Endothelial cell of umbilical vein (primary cell): Measurements from ENCODE around the gene PRG2. TPM values are rescaled to one million over a fixed set of nuclear protein-coding genes. Genes with fewer than 3 reads are reported as not detected.

Source experiments
- BruUV-seq: library from RNA; stranded (reverse); fragments of 400-500 nt; replicated peaks from 2 replicates; lab custom pipeline; 2021; lab: Mats Ljungman, UMichigan
- CTCF ChIA-PET: fragments of 300-600, 350-600 bp; sonication (Branson Sonifier 250); formaldehyde crosslinking; loops from one replicate; lab custom pipeline; 2021; ENCODE audit warnings: antibody characterized with exemption, inconsistent platforms; lab: Charles Lee
- POLR2A ChIA-PET: fragments of 300-600, 350-600 bp; sonication (Branson Sonifier 250); formaldehyde crosslinking; loops from one replicate; lab custom pipeline; 2021; ENCODE audit warnings: antibody characterized with exemption, inconsistent platforms; lab: Charles Lee
- DNase-seq: peaks from one replicate; pipeline ENCODE4 v3.0.0-alpha.2; 2011; ENCODE audit warnings: low read depth, low spot score
- FAIRE-seq: peaks from 2 replicates; lab custom pipeline; 2011; peaks lifted over from hg19 to GRCh38; lab: Jason Lieb, UNC
- H2AFZ ChIP-seq: 2 replicates; pipeline ENCODE4 v1.6.0; 2012; ENCODE audit warnings: low read depth, low read length, control low read depth, inconsistent platforms
- H3K27ac ChIP-seq: 2 replicates; pipeline ENCODE4 v1.5.1; 2011; ENCODE audit warnings: low read depth, mild to moderate bottlenecking, control low read depth, low read length, moderate library complexity; ENCODE audit not compliant: insufficient read depth
- H3K27me3 ChIP-seq, 2 experiments: 2 replicates each; pipeline versions ENCODE4 v1.6.0 to v1.6.1; 2011; ENCODE audit warnings: low read length in 2 of 2, mixed read lengths in 1 of 2; ENCODE audit not compliant: control insufficient read depth in 2 of 2, insufficient read depth in 2 of 2
- H3K36me3 ChIP-seq, 2 experiments: 2 replicates in 1 of 2; 3 replicates in 1 of 2; pipeline ENCODE4 v1.5.1; 2011; ENCODE audit warnings: low read length in 2 of 2, mild to moderate bottlenecking in 1 of 2, moderate library complexity in 1 of 2; ENCODE audit not compliant: control insufficient read depth in 2 of 2, insufficient read depth in 2 of 2; ENCODE audit errors: extremely low read depth in 1 of 2
- H3K4me1 ChIP-seq: 3 replicates; pipeline ENCODE4 v1.5.1; 2011; ENCODE audit warnings: mild to moderate bottlenecking, low read length; ENCODE audit not compliant: control insufficient read depth, insufficient read depth; ENCODE audit errors: extremely low read depth
- H3K4me2 ChIP-seq: 2 replicates; pipeline ENCODE4 v1.6.1; 2011; ENCODE audit warnings: low read length, control low read depth, mixed read lengths; ENCODE audit not compliant: insufficient read depth
- H3K4me3 ChIP-seq, 3 experiments: fragments of 200-600 bp in 1 of 3; sonication (generic), shearing (Covaris generic) in 1 of 3; replicated peaks in 1 of 3; 2 replicates each; pipeline ENCODE4 v1.5.1; 2011 to 2016; ENCODE audit warnings: control low read depth in 3 of 3, low read length in 3 of 3, mild to moderate bottlenecking in 2 of 3, inconsistent platforms in 1 of 3, low read depth in 1 of 3, moderate library complexity in 1 of 3; ENCODE audit not compliant: insufficient read depth in 1 of 3
- H3K79me2 ChIP-seq: 2 replicates; pipeline ENCODE4 v1.6.0; 2012; ENCODE audit warnings: low read length, inconsistent platforms; ENCODE audit not compliant: control insufficient read depth, insufficient read depth
- H3K9ac ChIP-seq: replicated peaks from 2 replicates; pipeline ENCODE3; 2011; ENCODE audit warnings: low read length, control low read depth; ENCODE audit not compliant: insufficient read depth; ENCODE audit errors: extremely low read depth
- H3K9me1 ChIP-seq: replicated peaks from 3 replicates; pipeline ENCODE4 v1.6.0; 2011; ENCODE audit warnings: mild to moderate bottlenecking, low read length; ENCODE audit not compliant: control insufficient read depth, insufficient read depth; ENCODE audit errors: extremely low read depth
- H3K9me3 ChIP-seq: replicated peaks from 2 replicates; pipeline ENCODE4 v1.5.1; 2012; ENCODE audit warnings: low read length, inconsistent platforms; ENCODE audit not compliant: control insufficient read depth, insufficient read depth
- H4K20me1 ChIP-seq: replicated peaks from 2 replicates; pipeline ENCODE3; 2011; ENCODE audit warnings: mild to moderate bottlenecking, low read length; ENCODE audit not compliant: control insufficient read depth, insufficient read depth; ENCODE audit errors: extremely low read depth
- EZH2 ChIP-seq: IDR thresholded peaks from 2 replicates; pipeline ENCODE4 v1.6.1; 2012; ENCODE audit warnings: borderline replicate concordance, low read depth, mild to moderate bottlenecking, moderate library complexity, low read length, inconsistent platforms; ENCODE audit not compliant: severe bottlenecking
- MYC ChIP-seq: IDR thresholded peaks from one replicate; pipeline ENCODE4 v1.6.1; 2011; ENCODE audit warnings: mild to moderate bottlenecking, low read depth, low read length
- POLR2A ChIP-seq: IDR thresholded peaks from 2 replicates; pipeline ENCODE4 v1.6.1; 2012; ENCODE audit warnings: low read depth, mild to moderate bottlenecking, control low read depth, low read length
- POLR2AphosphoS5 ChIP-seq: IDR thresholded peaks from 2 replicates; pipeline ENCODE4 v1.6.1; 2012; ENCODE audit warnings: low read depth, mild to moderate bottlenecking, control low read depth, low read length, moderate library complexity; ENCODE audit not compliant: insufficient read depth
- dilution Hi-C: fragments of 300-500 bp; cut with MboI; formaldehyde crosslinking; loops from one replicate; pipeline ENCODE4 v1.15.0; 2019; ENCODE audit warnings: low sequenced_read_pairs; ENCODE audit not compliant: extremely low pct_ligation_motif_present
- intact Hi-C: fragments of 100-400 bp; cut with micrococcal nuclease; formaldehyde crosslinking; loops from one replicate; pipeline ENCODE4 v1.10.0; 2022
- polyA plus RNA-seq, 4 experiments: library from polyadenylated mRNA; depleted of rRNA in 3 of 4; stranded (reverse) in 3 of 4; unstranded in 1 of 4; fragments of >200 nt; gene quantifications; 2 replicates each; pipeline versions ENCODE4 v1.2.1 to v1.2.3, GENCODE V29; 2011 to 2012; ENCODE audit warnings: missing spikeins in 1 of 4
- total RNA-seq: library from RNA; stranded (reverse); gene quantifications from 2 replicates; pipeline ENCODE4 v1.2.3, GENCODE V29; 2021

Gene PRG2
- total and polyA plus RNA-seq, 2 donors (not counting 3 experiments of a cell fraction or from before 2014, with no cell fraction given): 0.08 to 0.55 TPM

- DNase-seq (no peak), FAIRE-seq (no peak)
- H3K9me1 ChIP-seq: no peaks in the 10 kb centered on the region
- no peak overlapping the region for H3K9ac ChIP-seq
- no peak overlapping the region for H3K27ac ChIP-seq
- BruUV-seq: no TSS peak
- ChIA-PET POLR2A (no interaction called here), CTCF (no interaction called here)
- no peak overlapping the region for H2AFZ ChIP-seq
- TF ChIP-seq POLR2AphosphoS5 (no peak), EZH2 (no peak), POLR2A (no peak), MYC (no peak)
- peaks cover 7% of the 10 kb centered on the region for H3K4me1 ChIP-seq
- H3K9me3 ChIP-seq: no peaks in the 10 kb centered on the region
- no peak overlapping the region for H3K4me2 ChIP-seq
- no peaks in the 10 kb centered on the region for H3K79me2 ChIP-seq
- dilution Hi-C loops: no loop called here
- no peaks in the 10 kb centered on the region for H3K36me3 ChIP-seq
- H3K4me3 ChIP-seq: no peak overlapping the region
- intact Hi-C loops: no loop called here
- H3K27me3 ChIP-seq: peaks cover 0 to 12% of the 10 kb centered on the region in 2 experiments
- no peaks in the 10 kb centered on the region for H4K20me1 ChIP-seq
Observed at GRCh38 chr11:57395905-57396623, 5.6 kb upstream of the PRG2 start.

- no peak for FAIRE-seq
- no peak for TF ChIP-seq MYC
Observed at GRCh38 chr11:57394203-57394965, 3.9 kb upstream of the PRG2 start.

More at GRCh38 chr11:57394203-57394965, 3.9 kb upstream of the PRG2 start:
- H3K36me3 ChIP-seq: no peaks in the 10 kb centered on the region
- H3K9me1 ChIP-seq: no peaks in the 10 kb centered on the region
- peaks cover 5% of the 10 kb centered on the region for H3K4me1 ChIP-seq
- ChIA-PET CTCF (interaction anchor here (1.4 kb wide), 1 partner anchor 14 kb away, joined by 3 read pairs; no protein-coding TSS in a partner anchor), POLR2A (no interaction called here)
- H4K20me1 ChIP-seq: no peaks in the 10 kb centered on the region
- no peaks in the 10 kb centered on the region for H3K9me3 ChIP-seq
- no peaks in the 10 kb centered on the region for H3K79me2 ChIP-seq
- intact Hi-C loops: no loop called here
- no TSS peak for BruUV-seq
- H3K27me3 ChIP-seq: peaks cover 5 to 16% of the 10 kb centered on the region in 2 experiments
- no peak overlapping the region for H2AFZ ChIP-seq
- no peak overlapping the region for H3K4me3 ChIP-seq
- dilution Hi-C loops: no loop called here
- H3K9ac ChIP-seq: no peak overlapping the region
- no peak overlapping the region for H3K27ac ChIP-seq
- no peak for DNase-seq
- H3K4me2 ChIP-seq: no peak overlapping the region
